Amniotic epithelial cell (primary cell): ENCODE results near the gene FAM209B.
"Not testable (repeated sequence)": the region's sequence is repeated elsewhere in the genome, so short reads cannot be mapped to it uniquely, and the experiment has no call there.

Source experiments
- DNase-seq: peaks from one replicate; pipeline ENCODE4 v3.0.0-alpha.2; 2010; ENCODE audit warnings: low read depth

FAM209B gene

GRCh38 chr20:56540415-56540814 is 7.4 kb downstream of the FAM209B start:
- peak; percentile 9 for DNase-seq

GRCh38 chr20:56542489-56543030 is 9.5 kb downstream of the FAM209B start:
- no peak for DNase-seq

DNA sequence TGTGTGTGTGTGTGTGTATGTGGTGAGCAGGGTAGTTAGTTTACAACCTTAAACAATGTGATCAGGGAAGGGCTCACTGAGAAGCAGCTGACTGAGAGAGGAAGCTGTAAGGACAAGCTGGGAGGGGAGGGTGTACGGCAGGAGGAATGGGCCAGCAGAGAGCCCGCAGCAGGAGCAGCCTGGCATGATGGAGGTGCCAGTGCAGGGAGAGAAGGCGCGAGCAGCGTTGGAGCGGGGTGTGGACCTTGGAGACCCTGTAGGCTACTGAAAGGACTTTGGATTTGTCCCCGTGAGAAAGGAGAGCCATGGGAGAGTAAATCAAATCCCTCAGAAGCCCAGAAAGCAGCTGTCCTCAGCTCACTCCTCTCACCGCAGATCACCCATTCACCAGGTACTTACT is 18.5 kb downstream of the FAM209B start:
- DNase-seq = no peak

GRCh38 chr20:56552911-56553629 is 20.0 kb downstream of the FAM209B start:
- no peak for DNase-seq

- peak; percentile 97 for DNase-seq
These were observed 21.8 kb downstream of the FAM209B start for GRCh38 chr20:56554869-56555268.

DNA sequence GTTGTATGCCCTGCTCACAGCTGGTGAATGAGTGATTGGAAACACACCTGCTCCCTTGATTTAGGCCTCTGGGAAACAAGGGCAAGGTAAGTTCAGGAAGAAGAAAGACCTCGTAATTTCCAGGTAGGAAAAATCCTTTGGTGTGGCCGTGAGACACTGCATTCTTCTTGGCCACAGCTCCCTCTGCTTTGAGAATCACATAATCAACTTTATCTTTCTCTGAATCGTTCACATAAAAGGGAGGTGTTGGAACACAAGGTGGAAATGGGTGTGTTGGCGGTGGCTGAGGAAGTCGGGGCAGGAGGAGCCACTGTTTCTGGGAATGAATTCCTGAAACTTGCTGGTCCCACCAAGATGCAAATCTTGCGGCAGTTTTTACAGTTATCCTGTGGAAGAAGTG is 25.9 kb downstream of the FAM209B start:
- DNase-seq = no peak

- DNase-seq = not testable (repeated sequence)
These were observed 31.5 kb downstream of the FAM209B start for GRCh38 chr20:56564526-56564925.

DNA sequence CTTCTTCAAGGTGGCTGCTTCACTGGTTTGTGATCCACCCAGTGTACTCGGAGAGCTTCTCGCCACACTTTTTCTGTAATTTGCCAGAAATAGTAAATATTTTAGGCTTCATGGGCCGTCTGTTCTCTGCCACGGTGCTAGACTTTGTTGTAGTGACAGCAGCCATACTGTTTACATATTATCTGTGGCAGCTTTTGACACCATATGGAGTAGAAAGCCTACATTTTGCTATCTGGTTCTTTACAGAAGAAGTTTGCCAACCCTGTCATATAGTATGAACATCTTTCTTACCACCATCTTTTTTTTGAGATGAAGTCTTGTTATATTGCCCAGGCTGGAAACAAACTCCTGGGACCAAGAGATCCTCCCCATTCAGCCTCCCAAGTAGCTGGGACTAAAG is 32.5 kb downstream of the FAM209B start:
- DNase-seq = no peak

DNA sequence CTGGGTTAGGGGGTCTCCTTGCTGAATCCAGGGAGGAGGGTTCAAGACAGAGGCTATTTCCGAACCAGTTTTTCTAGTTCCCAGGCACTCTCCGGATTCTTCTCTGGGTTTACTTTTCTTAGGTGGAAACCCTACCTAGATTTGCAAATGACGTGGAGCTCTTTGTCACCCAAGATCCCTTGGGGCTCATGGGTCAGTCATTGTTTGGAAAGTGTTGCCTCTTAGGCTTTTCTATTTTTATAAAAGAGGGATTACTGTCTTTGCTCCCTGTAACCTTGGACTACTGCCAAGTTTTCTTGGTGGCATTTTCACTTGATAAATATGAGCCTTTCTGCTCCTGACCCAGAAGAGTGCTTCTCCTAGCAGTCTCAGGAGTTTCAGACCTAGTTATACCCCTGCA is 33.6 kb downstream of the FAM209B start:
- DNase-seq = no peak

- no peak for DNase-seq
These were observed 37.8 kb downstream of the FAM209B start for GRCh38 chr20:56570832-56571231.

GRCh38 chr20:56572172-56572571 is 39.1 kb downstream of the FAM209B start:
- peak; percentile 2 for DNase-seq

GRCh38 chr20:56573986-56574385 is 40.9 kb downstream of the FAM209B start:
- DNase-seq = no peak

GRCh38 chr20:56574531-56575142 is 41.6 kb downstream of the FAM209B start:
- no peak for DNase-seq

- no peak for DNase-seq
These were observed 42.1 kb downstream of the FAM209B start for GRCh38 chr20:56575157-56575556.

DNA sequence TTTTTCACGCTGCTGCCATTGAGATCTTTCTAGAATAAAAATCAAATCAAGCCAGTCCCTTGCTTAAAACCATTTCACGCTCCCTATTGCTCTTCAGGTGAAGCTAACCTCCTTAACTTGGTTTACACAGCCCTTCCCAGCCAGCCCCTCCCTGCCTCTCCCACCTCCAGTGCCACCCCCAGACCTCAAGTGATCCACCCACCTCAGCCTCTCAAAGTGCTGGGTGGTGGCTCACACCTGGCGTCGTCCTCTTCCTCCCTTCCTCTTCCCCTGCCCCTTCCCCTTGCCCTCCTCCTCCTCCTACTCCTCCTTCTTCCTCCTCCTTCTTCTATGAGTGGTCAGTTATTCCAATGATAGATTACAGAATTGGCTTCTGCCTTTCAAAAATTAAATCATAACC is 42.9 kb downstream of the FAM209B start:
- DNase-seq = no peak

DNA sequence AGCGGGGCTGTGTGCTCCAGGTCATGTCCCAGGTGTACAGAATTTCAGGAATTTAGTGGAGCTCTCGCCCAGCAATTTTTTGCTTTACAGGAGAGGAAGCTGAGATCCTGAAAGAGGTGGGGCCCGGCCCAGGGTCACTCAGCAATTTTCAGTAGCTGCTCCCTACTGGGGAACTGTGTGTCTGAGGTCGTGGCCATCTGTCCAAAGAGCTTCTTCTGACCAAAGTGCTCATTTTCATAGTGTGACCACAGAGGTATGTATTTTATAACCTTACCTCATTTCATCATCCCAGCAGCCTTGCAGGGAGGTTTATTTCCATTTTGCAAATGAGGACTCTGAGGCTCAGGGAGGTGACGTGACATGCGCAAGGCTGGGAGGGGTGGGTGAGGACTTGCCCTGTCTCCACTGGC is 46.3 kb downstream of the FAM209B start:
- no peak for DNase-seq

- no peak for DNase-seq
These were observed 47.2 kb downstream of the FAM209B start for GRCh38 chr20:56580226-56580625.

DNA sequence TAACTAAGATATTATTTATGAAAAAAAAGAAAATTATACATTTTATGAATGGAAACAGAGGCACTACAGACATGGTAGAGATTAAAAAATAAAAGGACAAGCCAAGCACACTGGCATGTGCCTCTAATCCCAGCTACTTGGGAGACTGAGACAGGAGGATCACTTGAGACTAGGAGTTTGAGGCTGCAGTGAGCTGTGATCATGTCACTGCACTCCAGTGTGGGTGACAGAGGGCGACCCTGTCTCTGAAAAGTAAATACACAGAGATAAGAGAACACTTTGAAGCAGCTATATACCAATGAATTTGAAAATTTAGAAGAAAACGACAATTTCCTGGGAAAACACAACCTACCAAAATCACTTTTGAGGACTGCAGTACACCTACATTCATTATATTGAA is 48.7 kb downstream of the FAM209B start:
- DNase-seq = no peak

DNA sequence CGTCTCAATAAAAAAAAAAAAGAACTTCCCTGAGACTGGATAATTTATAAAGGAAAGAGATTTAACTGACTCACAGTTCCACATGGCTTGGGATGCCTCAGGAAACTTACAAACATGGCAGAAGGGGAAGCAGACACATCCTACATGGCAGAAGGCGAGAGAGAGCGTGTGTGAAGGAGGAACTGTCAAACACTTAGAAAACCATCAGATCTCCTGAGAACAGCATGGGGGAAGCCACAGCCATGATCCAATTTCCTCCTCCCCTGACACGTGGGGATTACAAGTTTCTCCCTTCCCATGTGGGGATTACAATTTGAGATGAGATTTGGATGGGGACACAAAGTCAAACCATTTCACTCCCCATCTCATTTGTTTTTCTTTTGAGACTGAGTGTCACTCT is 49.5 kb downstream of the FAM209B start:
- no peak for DNase-seq

GRCh38 chr20:56584916-56585315 is 51.9 kb downstream of the FAM209B start:
- DNase-seq = no peak
